C4-2B (cell line): ENCODE measurements around the gene SIM2.

Source experiments
- ZFX ChIP-seq: fragments of 450-650 bp; IDR thresholded peaks from 2 replicates; pipeline ENCODE4 v1.6.1; 2017
- TF ChIP-seq, protein P1 (sequence below): fragments of 450-650 bp; conservative IDR thresholded peaks from 2 replicates; pipeline ENCODE4 v1.5.1; 2017; ENCODE audit warnings: mild to moderate bottlenecking

GRCh38 chr21:36728371-36729111 lies 29.6 kb downstream of the SIM2 start:
- TF ChIP-seq, protein P1, sequence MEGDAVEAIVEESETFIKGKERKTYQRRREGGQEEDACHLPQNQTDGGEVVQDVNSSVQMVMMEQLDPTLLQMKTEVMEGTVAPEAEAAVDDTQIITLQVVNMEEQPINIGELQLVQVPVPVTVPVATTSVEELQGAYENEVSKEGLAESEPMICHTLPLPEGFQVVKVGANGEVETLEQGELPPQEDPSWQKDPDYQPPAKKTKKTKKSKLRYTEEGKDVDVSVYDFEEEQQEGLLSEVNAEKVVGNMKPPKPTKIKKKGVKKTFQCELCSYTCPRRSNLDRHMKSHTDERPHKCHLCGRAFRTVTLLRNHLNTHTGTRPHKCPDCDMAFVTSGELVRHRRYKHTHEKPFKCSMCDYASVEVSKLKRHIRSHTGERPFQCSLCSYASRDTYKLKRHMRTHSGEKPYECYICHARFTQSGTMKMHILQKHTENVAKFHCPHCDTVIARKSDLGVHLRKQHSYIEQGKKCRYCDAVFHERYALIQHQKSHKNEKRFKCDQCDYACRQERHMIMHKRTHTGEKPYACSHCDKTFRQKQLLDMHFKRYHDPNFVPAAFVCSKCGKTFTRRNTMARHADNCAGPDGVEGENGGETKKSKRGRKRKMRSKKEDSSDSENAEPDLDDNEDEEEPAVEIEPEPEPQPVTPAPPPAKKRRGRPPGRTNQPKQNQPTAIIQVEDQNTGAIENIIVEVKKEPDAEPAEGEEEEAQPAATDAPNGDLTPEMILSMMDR = no peak
- TF ChIP-seq ZFX = no peak
